Lung (tissue), 12 donors: ENCODE data around the gene TMEM38A. TPM values are rescaled to one million over a fixed set of nuclear protein-coding genes. Genes with fewer than 3 reads are reported as not detected.
"Not testable (repeated sequence)": the region's sequence is repeated elsewhere in the genome, so short reads cannot be mapped to it uniquely, and the experiment has no call there.

Experiments
- ATAC-seq: fragments of 200-7000 bp; cut with Tn5 transposase; one replicate; pipeline ENCODE4 v1.9.1; 2020; ENCODE audit warnings: moderate number of reproducible peaks; ENCODE audit not compliant: insufficient read depth, low FRiP score
- DNase-seq, 3 donors: peaks; one replicate each; pipeline ENCODE4 v3.0.0-alpha.2; 2013 to 2017
- H3K27ac ChIP-seq, 2 donors: one replicate each; pipeline ENCODE4 v1.5.1; 2013; ENCODE audit warnings: mild to moderate bottlenecking in 2 of 2, moderate library complexity in 2 of 2, control low read depth in 1 of 2, inconsistent platforms in 1 of 2, low read depth in 1 of 2, low read length in 1 of 2
- H3K27me3 ChIP-seq, 3 donors: one replicate each; pipeline ENCODE4 v1.5.1; 2013; ENCODE audit warnings: low read length in 2 of 3; ENCODE audit not compliant: control insufficient read depth in 3 of 3, insufficient read depth in 3 of 3
- H3K36me3 ChIP-seq, 4 donors: one replicate each; pipeline ENCODE4 v1.5.1; 2013; ENCODE audit warnings: low read length in 4 of 4, mild to moderate bottlenecking in 1 of 4, moderate library complexity in 1 of 4; ENCODE audit not compliant: control insufficient read depth in 4 of 4, insufficient read depth in 4 of 4
- H3K4me1 ChIP-seq, 5 donors: one replicate each; pipeline ENCODE4 v1.5.1; 2013; ENCODE audit warnings: low read length in 5 of 5, mild to moderate bottlenecking in 2 of 5, moderate library complexity in 1 of 5; ENCODE audit not compliant: control insufficient read depth in 5 of 5, insufficient read depth in 5 of 5
- H3K4me3 ChIP-seq: one replicate; pipeline ENCODE4 v1.5.1; 2013; ENCODE audit warnings: mild to moderate bottlenecking, control low read depth, moderate library complexity
- H3K9ac ChIP-seq, 2 donors: one replicate each; pipeline ENCODE4 v1.5.1; 2013; ENCODE audit warnings: low read length in 2 of 2, control low read depth in 1 of 2; ENCODE audit not compliant: insufficient read depth in 1 of 2
- H3K9me3 ChIP-seq, 4 donors: one replicate each; pipeline ENCODE4 v1.5.1; 2013; ENCODE audit warnings: low read length in 3 of 4, mild to moderate bottlenecking in 1 of 4, moderate library complexity in 1 of 4; ENCODE audit not compliant: control insufficient read depth in 4 of 4, insufficient read depth in 3 of 4
- WGBS, 2 donors: extraction: QIAGEN DNeasy Blood & Tissue Kit; methylation state at CpG; one replicate each; pipeline ENCODE4 v1.1.7; 2013; 5-methylcytosine and 5-hydroxymethylcytosine counted together
- polyA plus RNA-seq, 2 donors: library from polyadenylated mRNA; stranded (reverse); fragments of 200-250 nt; gene quantifications; one replicate each; pipeline ENCODE4 v1.2.1, GENCODE V29; 2013
- total RNA-seq, 2 donors: library from RNA; depleted of rRNA in 1 of 2; stranded (reverse); fragments of >200 nt in 1 of 2; gene quantifications; one replicate each; pipeline ENCODE4 v1.2.1, GENCODE V29; 2014 to 2021
- TF ChIP-seq, protein P1 (sequence below): IDR thresholded peaks from 2 replicates; pipeline ENCODE4 v1.5.1; 2012; ENCODE audit warnings: mild to moderate bottlenecking; ENCODE audit errors: control extremely low read depth, extremely low read depth
- donor health status: control.
- donor health status: control.
- donor health status: Bipolar disorder and iron deficiency.
- donor health status: healthy.
- donor health status: DM: yes; HTN: yes; CAD: no.

TMEM38A gene
- total and polyA plus RNA-seq, 4 donors = 3.6 to 6.2 (median 3.8) TPM

DNA sequence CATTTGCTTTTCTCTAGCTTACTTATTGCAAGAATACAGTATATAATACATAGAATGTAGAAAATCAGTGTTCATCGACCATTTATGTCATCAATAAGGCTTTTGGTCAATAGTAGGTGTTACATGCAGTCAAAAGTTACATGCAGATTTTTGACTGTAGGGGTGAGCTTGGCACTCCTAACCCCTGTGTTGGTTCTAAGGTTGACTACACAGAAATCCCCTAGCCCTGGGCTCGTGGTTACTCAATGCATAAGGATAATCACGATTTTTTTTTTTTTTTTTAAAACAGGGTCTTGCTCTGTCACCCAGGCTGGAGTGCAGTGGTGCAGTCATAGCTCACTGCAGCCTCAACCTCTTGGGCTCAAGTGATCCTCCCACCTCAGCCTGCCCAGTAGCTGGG, 54.7 kb downstream of the TMEM38A start:
- WGBS, 2 donors = 74 to 81% methylated on average over 3 of the region's 3 CpGs
- Histone ChIP-seq H3K27me3 (no peaks in the 10 kb centered on the region), H3K9ac (no peak overlapping the region), H3K27ac (no peak overlapping the region), H3K9me3 (no peaks in the 10 kb centered on the region), H3K4me3 (no peak overlapping the region), H3K4me1 (no peaks in the 10 kb centered on the region), H3K36me3 (no peaks in the 10 kb centered on the region)
- ATAC-seq (no peak), DNase-seq (no peak)
- TF ChIP-seq, protein P1, sequence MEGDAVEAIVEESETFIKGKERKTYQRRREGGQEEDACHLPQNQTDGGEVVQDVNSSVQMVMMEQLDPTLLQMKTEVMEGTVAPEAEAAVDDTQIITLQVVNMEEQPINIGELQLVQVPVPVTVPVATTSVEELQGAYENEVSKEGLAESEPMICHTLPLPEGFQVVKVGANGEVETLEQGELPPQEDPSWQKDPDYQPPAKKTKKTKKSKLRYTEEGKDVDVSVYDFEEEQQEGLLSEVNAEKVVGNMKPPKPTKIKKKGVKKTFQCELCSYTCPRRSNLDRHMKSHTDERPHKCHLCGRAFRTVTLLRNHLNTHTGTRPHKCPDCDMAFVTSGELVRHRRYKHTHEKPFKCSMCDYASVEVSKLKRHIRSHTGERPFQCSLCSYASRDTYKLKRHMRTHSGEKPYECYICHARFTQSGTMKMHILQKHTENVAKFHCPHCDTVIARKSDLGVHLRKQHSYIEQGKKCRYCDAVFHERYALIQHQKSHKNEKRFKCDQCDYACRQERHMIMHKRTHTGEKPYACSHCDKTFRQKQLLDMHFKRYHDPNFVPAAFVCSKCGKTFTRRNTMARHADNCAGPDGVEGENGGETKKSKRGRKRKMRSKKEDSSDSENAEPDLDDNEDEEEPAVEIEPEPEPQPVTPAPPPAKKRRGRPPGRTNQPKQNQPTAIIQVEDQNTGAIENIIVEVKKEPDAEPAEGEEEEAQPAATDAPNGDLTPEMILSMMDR = no peak

GRCh38 chr19:16721051-16721450, 60.1 kb downstream of the TMEM38A start:
- Histone ChIP-seq H3K4me1 (no peaks in the 10 kb centered on the region), H3K27me3 (no peaks in the 10 kb centered on the region), H3K27ac (no peak overlapping the region), H3K36me3 (no peaks in the 10 kb centered on the region), H3K9ac (no peak overlapping the region), H3K9me3 (no peaks in the 10 kb centered on the region), H3K4me3 (no peak overlapping the region)
- 61 to 82% methylated on average over 7 of the region's 7 CpGs for WGBS, 2 donors
- TF ChIP-seq, protein P1 = no peak
- no peak for DNase-seq
- ATAC-seq = no peak

- H3K27ac ChIP-seq = no peak overlapping the region
- DNase-seq (no peak), ATAC-seq (no peak)
- H3K27me3 ChIP-seq = no peaks in the 10 kb centered on the region
- H3K4me1 ChIP-seq = no peaks in the 10 kb centered on the region
- H3K4me3 ChIP-seq = no peak overlapping the region
- TF ChIP-seq, protein P1 = no peak
- no peaks in the 10 kb centered on the region for H3K9me3 ChIP-seq
- WGBS, 2 donors = 74 to 79% methylated on average over 3 of the region's 3 CpGs
- H3K36me3 ChIP-seq = no peaks in the 10 kb centered on the region
- H3K9ac ChIP-seq = no peak overlapping the region
Measured at GRCh38 chr19:16722591-16722990, 61.7 kb downstream of the TMEM38A start.

- TF ChIP-seq, protein P1 = no peak
- no peak overlapping the region for H3K9ac ChIP-seq
- no peak overlapping the region for H3K4me3 ChIP-seq
- no peak overlapping the region for H3K27ac ChIP-seq
- H3K4me1 ChIP-seq = no peaks in the 10 kb centered on the region
- no peaks in the 10 kb centered on the region for H3K36me3 ChIP-seq
- DNase-seq = no peak
- ATAC-seq = no peak
- no peaks in the 10 kb centered on the region for H3K27me3 ChIP-seq
- 83 to 87% methylated on average over 11 of the region's 11 CpGs for WGBS, 2 donors
- H3K9me3 ChIP-seq = no peaks in the 10 kb centered on the region
Measured at GRCh38 chr19:16726916-16727315, 66.0 kb downstream of the TMEM38A start.

DNA sequence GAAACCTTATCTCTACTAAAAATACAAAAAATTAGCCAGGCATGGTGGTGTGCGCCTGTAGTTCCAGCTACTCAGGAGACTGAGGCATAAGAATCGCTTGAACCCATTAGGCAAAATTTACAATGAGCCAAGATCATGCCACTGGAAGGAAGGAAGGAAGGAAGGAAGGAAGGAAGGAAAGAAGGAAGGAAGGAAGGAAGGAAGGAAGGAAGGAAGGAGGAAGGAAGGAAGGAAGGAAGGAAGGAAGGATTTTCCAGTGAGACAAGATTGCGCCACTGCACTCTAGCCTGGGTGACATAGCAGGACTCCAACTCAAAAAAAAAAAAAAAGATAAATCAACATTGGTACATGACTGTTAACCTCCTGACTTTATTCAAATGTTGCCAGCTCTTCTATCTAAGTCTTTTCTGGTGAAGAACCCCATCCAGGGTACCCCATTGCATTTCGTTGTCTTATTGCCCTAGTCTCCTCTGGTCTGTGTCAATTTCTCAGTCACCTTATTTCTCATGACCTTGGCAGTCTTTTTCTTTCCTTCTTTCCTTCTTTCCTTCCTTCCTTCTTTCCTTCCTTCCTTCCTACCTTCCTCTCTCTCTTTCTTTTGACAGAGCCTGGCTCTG, 74.8 kb downstream of the TMEM38A start:
- 88 to 90% methylated on average over 4 of the region's 4 CpGs for WGBS, 2 donors
- not testable (repeated sequence) for DNase-seq, ATAC-seq

More for the DNA sequence above, 74.8 kb downstream of the TMEM38A start:
- not testable (repeated sequence) for H3K36me3 ChIP-seq, H3K27me3 ChIP-seq, H3K4me3 ChIP-seq, H3K27ac ChIP-seq, H3K9me3 ChIP-seq, H3K9ac ChIP-seq
- peaks cover 0 to 11% (median 1%) of the 10 kb centered on the region in 5 donors for H3K4me1 ChIP-seq
